ENCODE data around the gene LRRC74B.

LRRC74B gene

GRCh38 chr22:21108379-21109115 lies 62.8 kb downstream of the LRRC74B start:
- no peak for DNase-seq
